ENCODE results near the gene NADK2. TPM values are rescaled to one million over a fixed set of nuclear protein-coding genes. Genes with fewer than 3 reads are reported as not detected.
A peak's percentile ranks its signal among the peaks of the same experiment; 100 is the strongest.

NADK2 gene
- total and polyA plus RNA-seq, 9 of the 15 experiments (the other 6 are each of a cell fraction or from before 2014, with no cell fraction given): 10.6 to 41.0 (median 24.0) TPM

DNA sequence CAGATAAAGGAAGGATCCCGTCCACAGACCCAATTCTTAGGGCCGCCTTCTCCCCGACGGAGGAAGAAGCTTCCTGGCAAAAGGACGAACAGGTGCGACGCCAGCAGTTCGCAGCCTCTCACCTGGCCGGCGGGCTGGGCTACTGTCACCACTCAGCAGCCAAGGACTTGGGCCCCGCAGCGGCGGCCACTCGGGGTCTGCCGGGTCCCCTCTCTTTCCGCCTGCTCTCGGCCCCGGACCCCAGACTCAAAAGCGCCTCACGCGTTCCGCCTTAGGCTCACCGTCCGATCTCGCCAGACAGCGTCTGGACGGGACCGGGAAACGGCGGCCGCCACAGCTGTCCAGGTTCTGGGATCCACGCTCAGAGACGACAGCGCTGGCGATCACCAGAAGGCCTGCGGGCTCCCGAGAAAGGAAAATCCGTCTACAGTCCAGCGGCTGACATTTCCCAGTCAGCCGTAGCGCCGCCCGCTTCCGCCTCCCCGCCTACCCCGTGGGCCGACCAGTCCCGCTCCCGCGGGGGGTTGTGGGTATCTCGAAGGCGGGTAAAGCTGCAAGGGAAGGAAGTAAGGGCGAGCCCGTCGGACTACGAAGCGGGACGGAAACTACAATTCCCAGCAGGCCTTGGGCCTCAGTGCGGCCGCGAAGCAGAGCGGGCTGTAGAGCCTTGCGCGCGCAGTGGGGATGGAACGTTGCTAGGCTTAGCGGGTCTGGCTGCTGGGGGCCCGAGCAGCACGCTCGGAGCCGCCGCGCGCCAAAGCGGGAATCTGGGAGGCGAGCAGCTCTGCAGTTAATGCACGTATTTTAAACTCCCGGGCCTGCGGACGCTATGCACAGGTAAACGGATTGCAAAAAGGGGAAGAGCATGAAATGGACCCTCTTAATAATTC is 90.0 kb downstream of the NADK2 start, which contains the start of the genes LMBRD2 and SKP2 (continued):
- TF ChIP-seq IRF2 (CRISPR knock-in tag; IDR thresholded peaks at IDR 0.05): no peak
- no peak; the same call in 1 of the 2 replicates for TF ChIP-seq ZC3H4 (CRISPR knock-in tag; IDR thresholded peaks at IDR 0.05; ENCODE audit: borderline replicate concordance)
- no peak for TF ChIP-seq ZNF311 (CRISPR knock-in tag; IDR thresholded peaks at IDR 0.05)
- no peak; the same call in 1 of the 2 replicates for TF ChIP-seq ZNF263 (CRISPR knock-in tag; IDR thresholded peaks at IDR 0.05; ENCODE audit: borderline replicate concordance)
- TF ChIP-seq, protein P1, sequence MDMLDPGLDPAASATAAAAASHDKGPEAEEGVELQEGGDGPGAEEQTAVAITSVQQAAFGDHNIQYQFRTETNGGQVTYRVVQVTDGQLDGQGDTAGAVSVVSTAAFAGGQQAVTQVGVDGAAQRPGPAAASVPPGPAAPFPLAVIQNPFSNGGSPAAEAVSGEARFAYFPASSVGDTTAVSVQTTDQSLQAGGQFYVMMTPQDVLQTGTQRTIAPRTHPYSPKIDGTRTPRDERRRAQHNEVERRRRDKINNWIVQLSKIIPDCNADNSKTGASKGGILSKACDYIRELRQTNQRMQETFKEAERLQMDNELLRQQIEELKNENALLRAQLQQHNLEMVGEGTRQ (CRISPR knock-in tag; IDR thresholded peaks at IDR 0.05): no peak; the same call in 1 of the 2 replicates
- TF ChIP-seq NCOR1 (IDR thresholded peaks at IDR 0.05): no peak
- TF ChIP-seq CC2D1A (IDR thresholded peaks at IDR 0.05): no peak
- TF ChIP-seq, protein P2, sequence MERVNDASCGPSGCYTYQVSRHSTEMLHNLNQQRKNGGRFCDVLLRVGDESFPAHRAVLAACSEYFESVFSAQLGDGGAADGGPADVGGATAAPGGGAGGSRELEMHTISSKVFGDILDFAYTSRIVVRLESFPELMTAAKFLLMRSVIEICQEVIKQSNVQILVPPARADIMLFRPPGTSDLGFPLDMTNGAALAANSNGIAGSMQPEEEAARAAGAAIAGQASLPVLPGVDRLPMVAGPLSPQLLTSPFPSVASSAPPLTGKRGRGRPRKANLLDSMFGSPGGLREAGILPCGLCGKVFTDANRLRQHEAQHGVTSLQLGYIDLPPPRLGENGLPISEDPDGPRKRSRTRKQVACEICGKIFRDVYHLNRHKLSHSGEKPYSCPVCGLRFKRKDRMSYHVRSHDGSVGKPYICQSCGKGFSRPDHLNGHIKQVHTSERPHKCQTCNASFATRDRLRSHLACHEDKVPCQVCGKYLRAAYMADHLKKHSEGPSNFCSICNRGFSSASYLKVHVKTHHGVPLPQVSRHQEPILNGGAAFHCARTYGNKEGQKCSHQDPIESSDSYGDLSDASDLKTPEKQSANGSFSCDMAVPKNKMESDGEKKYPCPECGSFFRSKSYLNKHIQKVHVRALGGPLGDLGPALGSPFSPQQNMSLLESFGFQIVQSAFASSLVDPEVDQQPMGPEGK (CRISPR knock-in tag; IDR thresholded peaks at IDR 0.05; ENCODE audit: borderline replicate concordance): no peak
- peak; percentile 46 for TF ChIP-seq L3MBTL2 (IDR thresholded peaks at IDR 0.05)
- no peak for TF ChIP-seq CBX8 (IDR thresholded peaks at IDR 0.05; ENCODE audit: borderline replicate concordance, extremely low read depth, low read depth, low read length, poor library complexity, severe bottlenecking)
- peak; percentile 76 to 84 for TF ChIP-seq E2F6 (IDR thresholded peaks at IDR 0.05; ENCODE audit: borderline replicate concordance in 1 of 2, extremely low read depth in 1 of 2, insufficient read depth in 1 of 2, insufficient read length in 1 of 2, low read depth in 1 of 2, low read length in 1 of 2, poor library complexity in 1 of 2, severe bottlenecking in 1 of 2)
- TF ChIP-seq KAT2B (IDR thresholded peaks at IDR 0.05; ENCODE audit: low read depth, low read length): no peak
- TF ChIP-seq ARHGAP35 (IDR thresholded peaks at IDR 0.05; ENCODE audit: partially characterized antibody): no peak
- TF ChIP-seq ZZZ3 (IDR thresholded peaks at IDR 0.05): no peak
- TF ChIP-seq ZNF766 (CRISPR knock-in tag; conservative IDR thresholded peaks at IDR 0.05): peak; percentile 88
- no peak for TF ChIP-seq FOXJ3 (CRISPR knock-in tag; IDR thresholded peaks at IDR 0.05)
- TF ChIP-seq ZNF140 (CRISPR knock-in tag; IDR thresholded peaks at IDR 0.05): no peak
- TF ChIP-seq POLR3A (IDR thresholded peaks at IDR 0.05; ENCODE audit: borderline replicate concordance, extremely low read depth, insufficient read depth, insufficient read length): no peak
- no peak for TF ChIP-seq SREBF1 (IDR thresholded peaks at IDR 0.05; ENCODE audit: borderline replicate concordance, low read depth, low read length)
- no peak for TF ChIP-seq FUS (optimal IDR thresholded peaks at IDR 0.05; ENCODE audit: low read depth, low read length)
- TF ChIP-seq MNT (conservative IDR thresholded peaks at IDR 0.05): peak; percentile 86 to 94
- no peak for TF ChIP-seq FOXA1 (IDR thresholded peaks at IDR 0.05; ENCODE audit: borderline replicate concordance)

Data from K562 (cell line).